HG03045 (cell line): Measurements from ENCODE around the gene SV2B.

ENCODE experiments used
- ATAC-seq: cut with Tn5 transposase; IDR thresholded peaks from one replicate; pipeline ENCODE4 v1.9.1; 2021; ENCODE audit warnings: mild to moderate bottlenecking, moderate library complexity; ENCODE audit not compliant: unreplicated experiment

The SV2B gene

DNA sequence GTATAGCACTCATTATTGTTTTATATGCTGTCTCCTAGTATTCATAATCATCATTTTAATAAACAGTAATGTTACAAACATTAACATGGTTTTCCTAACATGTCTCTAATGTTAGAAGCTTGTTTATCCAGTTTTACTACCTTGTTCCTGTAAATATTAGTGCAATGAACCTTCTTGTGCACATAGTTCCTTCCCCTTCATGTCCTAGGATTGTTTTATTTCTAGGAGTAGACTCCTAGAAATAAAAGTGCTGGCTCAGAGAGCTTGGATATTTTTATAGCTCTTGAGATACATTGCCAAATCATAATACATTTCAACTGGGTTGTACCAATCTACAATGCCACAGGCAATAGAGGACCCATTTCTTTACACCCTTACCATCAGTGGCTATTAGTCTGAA, 161.3 kb downstream of the SV2B start:
- ATAC-seq: no peak

DNA sequence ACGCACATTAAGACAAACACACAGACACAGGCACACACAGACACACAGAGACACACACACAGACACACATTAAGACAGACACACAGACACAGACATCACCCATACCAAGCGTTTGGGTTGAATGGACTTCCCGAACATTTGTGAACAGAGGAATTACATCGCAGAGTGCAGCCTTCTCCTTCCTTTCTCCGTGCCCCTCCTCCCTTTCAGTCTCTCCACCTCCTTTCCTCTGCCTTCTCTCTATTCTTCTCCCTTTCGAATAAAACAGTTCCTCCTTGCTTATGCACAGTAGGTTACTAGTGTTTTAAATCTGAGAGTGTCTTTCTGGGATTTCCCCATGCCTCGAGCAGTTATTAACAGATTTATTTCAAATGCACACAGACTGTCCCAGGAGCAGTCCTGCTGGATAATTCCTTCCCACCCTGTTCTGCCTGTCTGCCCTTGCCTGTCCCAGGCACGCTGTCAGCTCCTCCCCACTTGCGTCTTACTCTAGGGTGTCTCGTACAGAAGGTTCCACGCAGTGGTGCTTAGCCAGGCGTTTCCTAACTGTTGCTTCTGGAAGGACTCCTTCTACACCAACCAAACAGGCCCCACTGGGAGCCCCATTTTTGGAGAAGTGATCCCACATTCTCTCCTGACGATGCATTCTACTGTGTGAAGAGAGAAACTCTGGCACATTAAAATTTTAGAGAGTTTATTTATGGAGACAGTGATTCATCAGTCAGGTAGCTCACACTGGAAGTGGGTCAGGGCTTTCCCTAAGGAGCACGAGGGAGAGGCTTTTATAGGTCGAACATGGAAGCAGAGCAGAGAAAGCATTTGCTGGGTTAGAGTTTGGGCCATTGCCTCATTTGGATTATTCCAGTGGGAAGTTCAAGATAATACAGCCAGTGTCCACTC, 163.8 kb downstream of the SV2B start:
- ATAC-seq: no peak

DNA sequence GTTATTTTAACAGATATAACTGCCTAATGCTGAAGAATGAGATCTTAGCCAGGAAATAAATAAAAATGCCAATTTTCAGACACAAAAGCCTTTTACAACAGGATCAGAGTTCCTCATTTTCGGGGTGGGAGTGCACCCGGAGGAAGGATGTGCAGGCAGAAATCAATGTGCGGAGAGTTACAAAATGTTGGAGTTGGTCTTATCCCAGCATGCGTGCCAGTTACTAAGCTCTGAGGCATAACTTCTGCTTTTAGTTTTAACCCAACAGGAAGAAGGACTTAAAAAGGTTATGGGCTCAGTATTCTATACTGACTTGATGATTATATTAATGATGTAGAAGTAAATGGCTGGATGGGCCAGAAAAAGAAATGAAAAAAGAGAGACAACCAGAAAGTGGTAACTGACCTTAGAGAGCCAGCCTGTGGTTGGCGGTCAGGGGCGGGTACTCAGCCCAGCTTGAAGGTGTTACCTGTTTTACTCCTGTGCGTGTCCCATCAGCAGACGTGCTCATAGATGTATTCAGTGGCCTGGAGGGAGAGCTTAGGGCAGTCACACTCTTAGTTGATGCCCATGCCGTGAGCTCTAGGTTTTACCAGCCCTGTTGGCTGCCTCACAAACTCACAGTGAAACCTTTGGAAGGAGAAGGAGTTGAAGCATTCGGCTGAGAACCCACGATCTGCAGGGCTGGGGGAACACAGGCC, 164.7 kb downstream of the SV2B start:
- ATAC-seq: no peak

DNA sequence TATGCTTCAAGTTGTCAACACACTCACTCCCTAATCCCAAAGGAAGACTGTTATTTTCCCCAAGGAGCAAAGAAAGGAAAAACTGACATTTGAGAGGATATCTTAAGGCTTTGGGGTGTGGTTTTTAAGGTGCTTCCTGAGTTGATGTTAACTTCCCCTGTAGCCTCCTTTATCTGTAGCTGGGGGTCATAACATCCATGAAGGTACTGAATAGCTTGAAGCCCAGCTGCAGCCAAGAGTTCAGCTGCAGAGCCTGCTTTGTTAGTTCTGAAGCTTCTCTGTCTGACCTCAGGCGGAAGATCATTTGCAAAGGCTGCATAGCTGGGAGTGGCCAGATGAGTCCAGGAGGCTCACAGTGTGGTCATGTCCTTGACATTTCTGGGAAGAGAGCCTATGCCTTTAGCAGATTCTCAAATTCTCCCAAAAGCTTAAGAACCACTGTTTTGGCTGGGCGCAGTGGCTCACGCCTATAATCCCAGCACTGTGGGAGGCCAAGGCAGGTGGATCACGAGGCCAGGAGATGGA, 165.4 kb downstream of the SV2B start:
- no peak for ATAC-seq

DNA sequence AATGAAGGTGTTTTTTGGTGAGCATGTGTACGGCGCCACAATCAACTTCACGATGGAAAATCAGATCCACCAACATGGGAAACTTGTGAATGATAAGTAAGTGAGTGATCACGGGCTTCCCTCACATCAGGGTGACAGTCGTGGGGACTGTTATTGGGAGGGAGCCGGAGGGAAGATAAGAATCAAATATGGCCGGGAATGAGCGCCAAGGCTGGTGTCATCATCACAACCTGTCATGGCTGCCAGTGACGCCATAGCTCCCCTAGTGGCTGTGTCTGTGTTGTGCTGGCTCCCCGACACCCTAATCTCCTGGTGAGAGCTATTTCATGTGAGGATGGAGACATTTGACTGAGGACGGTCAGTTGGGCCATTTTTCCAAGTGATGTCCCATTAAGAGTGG, 168.5 kb downstream of the SV2B start:
- ATAC-seq: no peak

DNA sequence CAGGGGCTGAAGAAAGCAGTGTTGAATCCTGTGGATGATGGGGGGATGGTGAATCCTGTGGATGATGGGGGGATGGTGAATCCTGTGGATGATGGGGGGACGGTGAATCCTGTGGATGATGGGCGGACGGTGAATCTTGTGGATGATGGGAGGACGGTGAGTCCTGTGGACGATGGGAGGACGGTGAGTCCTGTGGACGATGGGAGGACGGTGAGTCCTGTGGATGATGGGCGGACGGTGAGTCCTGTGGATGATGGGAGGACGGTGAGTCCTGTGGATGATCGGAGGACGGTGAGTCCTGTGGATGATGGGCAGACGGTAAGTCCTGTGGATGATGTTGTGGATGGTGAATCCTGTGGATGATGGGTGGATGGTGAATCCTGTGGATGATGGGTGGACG, 170.7 kb downstream of the SV2B start:
- no peak for ATAC-seq

DNA sequence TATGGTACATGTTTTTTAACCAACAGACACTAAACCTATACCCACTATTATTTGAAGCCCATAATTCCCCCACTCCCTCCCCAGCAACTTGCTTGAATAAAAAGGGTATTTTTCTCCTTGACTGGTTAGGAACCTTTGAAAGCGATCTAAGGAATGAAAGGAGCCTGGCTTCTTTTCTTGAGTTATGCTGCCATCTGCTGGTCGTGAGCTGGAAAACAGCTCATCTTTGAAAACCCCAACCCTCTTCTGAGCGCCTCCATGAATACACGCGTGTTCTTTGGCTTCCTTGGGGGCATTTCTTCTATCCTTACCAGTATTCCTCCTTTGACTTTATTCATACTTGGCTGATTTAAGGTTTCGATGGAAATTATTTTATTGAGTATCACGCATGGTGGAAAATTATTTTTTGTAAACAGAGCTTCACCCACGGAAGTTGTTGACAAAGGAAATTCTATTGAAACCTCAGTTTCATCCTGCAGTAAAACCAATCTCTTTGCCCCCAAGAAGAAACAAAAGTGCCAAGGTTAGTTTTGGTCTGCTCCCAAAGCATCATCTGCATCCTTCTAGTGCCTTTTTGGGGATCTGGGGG, 171.6 kb downstream of the SV2B start:
- ATAC-seq: no peak

DNA sequence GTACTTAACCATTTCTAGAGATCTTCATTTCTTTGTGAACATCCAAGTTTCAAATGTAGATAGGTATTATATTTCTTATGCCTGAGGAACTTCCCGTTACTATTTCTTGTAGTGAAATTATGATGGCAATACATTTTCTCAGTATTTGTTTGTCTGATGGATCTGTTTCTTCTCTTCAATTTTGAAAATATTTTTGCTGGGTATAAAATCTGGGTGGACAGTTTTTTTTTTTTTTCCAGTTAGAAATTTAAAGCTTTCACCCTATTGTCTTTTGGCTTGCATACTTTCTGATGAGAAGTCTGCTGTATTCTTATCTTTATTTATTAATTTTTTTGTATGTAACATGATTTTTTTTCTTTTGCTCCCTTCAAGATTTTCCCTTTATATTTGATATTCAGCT, 175.8 kb downstream of the SV2B start:
- no peak for ATAC-seq

DNA sequence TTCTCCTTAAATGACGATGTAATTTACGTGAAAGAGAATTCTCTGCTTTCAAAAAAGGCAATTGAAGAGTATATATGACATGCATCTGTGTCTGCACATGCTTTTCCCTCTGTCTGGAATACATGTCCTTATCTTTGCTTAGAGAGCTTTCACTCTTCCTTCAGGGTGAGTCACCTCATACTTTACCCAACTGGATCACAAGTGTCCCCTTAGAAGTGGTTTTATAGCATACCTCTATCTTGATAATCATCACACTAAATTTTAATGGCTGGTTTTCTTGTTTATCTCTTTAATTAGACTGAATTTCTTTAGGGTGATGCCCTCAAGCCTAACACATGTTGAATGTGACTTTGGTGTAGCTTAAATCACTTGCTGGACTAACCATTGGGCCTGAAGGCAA, 178.9 kb downstream of the SV2B start:
- no peak for ATAC-seq

DNA sequence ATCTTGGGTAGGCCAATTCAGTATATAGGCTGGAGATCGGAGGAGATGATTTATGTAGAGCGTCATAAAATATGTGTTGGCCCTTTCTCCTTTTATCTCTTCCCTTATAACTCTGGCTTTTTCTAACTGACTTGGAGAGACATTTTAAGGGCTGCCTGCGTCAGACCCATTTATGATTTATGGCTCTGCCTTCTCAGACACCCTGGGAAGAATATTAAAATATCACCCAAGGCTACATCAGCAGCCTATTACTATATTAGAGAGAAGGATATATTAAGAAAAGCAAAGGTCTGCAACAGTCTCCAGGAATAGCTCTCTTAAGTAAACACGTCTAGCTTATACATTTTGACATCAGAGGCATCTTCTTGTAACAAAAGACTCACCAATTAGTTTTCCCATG, 179.4 kb downstream of the SV2B start:
- no peak for ATAC-seq

DNA sequence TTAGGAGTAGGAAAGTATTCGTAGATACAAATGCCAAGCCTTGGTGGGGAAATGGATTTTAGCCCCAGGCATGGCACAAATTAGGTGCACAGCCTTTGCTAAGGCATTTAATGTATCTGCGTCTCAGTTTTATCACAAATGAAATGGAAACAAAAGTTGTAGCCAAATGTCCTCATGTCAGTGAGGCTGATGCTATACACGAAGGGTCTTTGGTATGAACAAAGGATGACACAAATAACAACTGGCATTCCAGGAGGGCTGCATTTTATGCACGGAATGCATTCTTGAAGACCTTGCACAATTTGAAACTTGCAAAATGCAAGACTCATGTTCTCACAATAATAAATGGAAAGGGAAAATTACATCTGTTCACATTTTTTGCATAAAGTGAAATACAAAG, 181.9 kb downstream of the SV2B start:
- ATAC-seq: no peak

DNA sequence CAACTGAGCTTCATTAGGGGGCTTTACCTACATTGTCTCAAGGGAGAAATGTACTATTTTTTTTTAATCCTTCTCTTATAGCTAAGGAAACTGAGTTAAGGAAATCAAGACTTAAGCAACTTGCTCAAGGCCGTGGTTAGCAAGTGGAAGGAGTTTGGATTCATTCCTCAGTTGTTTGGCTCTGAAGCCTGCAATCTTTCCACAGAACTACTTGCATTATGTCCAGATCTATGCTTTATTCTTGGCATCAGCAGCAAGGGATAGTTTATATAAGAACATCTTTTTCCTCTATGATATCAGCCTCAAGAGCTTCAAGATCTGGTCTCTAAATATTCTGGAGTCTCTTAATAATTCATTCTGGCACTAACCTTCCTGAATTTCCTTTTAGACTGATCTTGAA, 182.4 kb downstream of the SV2B start:
- no peak for ATAC-seq

DNA sequence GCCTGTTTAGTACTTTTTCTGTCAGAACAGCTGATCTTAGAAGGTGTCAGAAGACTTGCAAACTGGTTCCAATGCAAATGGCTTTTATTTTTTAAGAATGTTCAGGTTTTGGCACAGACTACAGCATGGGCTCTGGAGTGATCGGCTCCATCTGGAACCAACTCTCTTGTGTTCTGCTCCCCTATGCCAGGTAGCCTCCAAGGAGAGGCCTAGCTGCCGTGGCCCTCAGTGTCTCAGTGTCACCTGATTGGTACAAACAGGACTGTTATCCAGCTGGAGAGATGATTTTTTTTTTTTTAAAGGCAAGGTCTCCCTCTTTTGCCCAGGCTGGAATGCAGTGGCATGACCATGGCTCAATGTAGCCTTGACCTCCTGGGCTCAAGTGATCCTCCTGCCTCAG, 183.1 kb downstream of the SV2B start:
- no peak for ATAC-seq

DNA sequence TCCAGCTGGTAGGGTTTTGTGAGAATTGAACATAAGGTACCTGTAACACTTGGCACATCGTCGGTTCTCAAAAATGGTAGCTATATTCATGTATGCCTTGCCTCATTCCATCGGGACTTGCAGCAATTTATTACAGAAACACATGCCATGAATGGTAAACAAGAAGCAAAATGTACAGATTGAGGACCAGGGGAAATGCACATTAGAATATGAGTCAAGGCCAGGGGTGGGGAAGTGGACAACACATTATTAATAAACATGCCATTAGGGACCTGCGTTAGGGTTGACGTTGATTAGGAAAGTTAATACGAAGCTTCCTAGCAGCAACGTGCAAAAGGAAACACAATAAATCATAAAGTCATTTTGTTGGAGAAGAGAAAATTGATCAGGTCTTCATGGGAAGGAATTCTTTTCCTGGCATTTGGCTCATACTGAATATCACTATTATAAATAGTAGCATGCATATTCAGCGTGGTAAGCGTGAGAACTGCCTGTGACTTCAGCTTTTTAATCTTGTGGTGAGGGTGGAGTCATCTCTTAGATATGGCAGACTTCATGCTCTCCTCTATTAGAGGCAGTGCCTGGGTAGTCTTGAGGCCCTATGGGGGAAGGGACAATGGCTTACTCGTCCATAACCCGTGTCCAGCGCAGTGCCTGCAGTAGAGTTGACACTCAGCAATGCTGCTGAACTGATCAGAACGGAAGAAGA, 184.9 kb downstream of the SV2B start:
- no peak for ATAC-seq

DNA sequence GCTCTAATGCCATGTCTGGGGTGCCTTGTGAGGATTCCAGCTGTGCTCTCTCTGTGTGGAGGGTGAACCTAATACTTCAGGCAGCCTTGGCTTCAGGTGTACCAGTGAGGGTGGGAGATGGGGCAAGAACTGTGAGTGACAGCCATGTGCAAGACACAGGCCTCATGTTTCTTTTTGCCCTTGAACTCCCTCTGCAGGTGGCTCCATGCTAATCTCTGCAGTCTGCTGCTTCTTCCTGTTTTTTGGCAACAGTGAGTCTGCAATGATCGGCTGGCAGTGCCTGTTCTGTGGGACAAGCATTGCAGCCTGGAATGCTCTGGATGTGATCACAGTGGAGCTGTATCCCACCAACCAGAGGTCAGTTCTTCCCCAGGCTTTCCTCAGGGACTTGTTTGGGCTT, 189.3 kb downstream of the SV2B start:
- ATAC-seq: no peak

DNA sequence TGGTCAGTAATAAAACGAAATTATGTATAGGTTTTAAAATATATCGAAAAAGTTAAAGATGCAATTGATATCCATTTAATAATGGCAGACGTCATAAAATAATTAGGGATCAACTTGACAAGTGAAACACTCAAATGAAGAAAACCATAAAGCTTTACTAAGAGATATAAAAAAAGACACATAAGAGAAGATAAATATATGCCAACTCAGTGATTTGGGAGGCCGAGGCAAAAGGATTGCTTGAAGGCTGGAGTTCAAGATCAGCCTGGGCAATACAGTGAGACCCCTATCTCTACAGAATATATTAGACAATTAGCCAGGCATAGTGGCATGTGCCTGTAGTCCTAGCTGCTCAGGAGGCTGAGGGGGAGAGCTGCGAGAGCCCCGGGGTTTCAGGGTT, 190.5 kb downstream of the SV2B start:
- no peak for ATAC-seq

DNA sequence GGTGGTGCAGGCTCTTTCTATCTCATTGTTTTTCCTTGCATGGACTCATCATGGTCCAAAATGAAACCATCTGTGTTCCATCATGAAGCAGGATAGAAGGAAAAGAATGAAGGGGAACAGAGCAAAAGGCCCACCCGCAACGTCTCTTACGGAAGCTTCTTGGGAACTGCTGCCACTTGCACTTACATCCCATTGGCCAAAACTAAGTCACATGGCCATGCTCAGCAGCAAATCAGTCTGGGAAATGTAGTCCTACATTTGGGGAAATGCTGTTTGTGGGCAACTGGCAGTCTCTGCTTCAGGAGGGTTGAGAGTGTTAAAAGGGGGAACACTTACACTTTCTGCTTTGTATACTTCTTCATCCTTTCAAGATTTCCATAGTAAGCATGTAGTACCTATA, 191.6 kb downstream of the SV2B start:
- no peak for ATAC-seq

DNA sequence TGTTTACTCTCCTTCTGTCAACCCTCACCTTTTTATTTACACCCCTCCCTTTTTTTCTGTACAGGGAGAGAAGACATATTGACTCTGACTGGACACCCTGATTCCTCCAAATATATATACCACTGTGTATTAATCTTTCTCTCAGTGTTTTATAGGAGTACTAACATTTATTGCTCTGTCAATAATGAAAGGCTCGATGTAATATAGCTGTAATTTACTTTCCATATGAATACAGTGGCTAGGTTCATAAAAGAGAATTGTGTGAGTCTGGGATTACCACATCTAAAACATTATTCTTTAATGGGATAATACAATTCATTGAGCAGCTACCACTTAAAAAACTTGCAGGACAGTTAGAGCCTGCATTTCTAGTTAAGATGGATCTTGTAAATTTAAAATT, 194.3 kb downstream of the SV2B start:
- no peak for ATAC-seq

DNA sequence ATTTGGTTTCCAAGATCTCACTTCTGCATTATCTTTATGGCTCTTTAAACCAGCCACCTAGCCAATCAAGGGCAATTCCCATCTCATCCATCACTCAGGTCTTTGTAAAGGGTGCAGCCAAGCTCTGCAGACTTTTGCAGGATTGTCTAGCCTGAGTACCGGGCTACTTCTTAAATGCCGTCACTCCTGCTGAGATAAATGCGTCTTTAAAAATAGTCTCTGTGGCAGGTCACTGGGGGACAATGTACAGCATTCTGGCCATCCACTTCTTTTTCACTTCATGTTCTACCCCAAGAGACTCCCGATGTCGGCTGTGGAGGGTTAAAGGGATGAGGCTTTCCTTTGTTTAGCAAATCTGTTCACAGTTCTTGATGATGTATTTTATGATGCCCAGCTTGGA, 194.7 kb downstream of the SV2B start:
- no peak for ATAC-seq

DNA sequence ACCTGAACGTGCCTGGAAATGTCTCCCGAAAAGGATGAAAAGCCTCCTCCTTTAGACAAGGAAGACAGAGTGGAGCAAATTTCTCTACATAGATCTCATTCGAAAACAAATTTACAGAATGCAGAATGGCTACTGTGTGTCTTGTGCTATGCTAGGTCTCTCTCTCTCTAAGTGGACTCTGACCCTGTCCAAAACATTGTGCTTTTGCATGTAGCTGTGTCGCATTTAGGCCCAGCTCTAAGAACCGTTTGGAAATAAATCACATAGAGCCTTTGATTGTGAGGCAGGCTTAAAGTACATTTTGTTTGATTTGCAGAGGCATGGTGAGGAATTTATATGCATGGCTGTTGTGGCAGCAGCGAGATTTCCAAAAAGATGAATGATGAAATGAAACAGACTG, 198.0 kb downstream of the SV2B start:
- no peak for ATAC-seq
